ENCODE results near the gene CFAP61.
A peak's percentile ranks its signal among the peaks of the same experiment; 100 is the strongest.
"Not testable (repeated sequence)": the region's sequence is repeated elsewhere in the genome, so short reads cannot be mapped to it uniquely, and the experiment has no call there.

The CFAP61 gene

GRCh38 chr20:20338133-20338730 is 285.9 kb downstream of the CFAP61 start:
- no peak for DNase-seq

- DNase-seq = no peak
Observed at GRCh38 chr20:20340443-20340842, 288.1 kb downstream of the CFAP61 start.

GRCh38 chr20:20341371-20341770 is 289.0 kb downstream of the CFAP61 start:
- DNase-seq = no peak

- no peak for DNase-seq
Observed at GRCh38 chr20:20342066-20342465, 289.7 kb downstream of the CFAP61 start.

GRCh38 chr20:20343932-20344331 is 291.6 kb downstream of the CFAP61 start:
- peak; percentile 73 for DNase-seq

GRCh38 chr20:20344476-20344875 is 292.1 kb downstream of the CFAP61 start:
- DNase-seq = peak; percentile 51

- DNase-seq = no peak
Observed at GRCh38 chr20:20353576-20353975, 301.2 kb downstream of the CFAP61 start.

GRCh38 chr20:20355503-20355902 is 303.2 kb downstream of the CFAP61 start:
- not testable (repeated sequence) for DNase-seq

- DNase-seq = no peak
Observed at GRCh38 chr20:20358801-20359200, 306.5 kb downstream of the CFAP61 start.

GRCh38 chr20:20359628-20360027 is 307.3 kb downstream of the CFAP61 start:
- DNase-seq = no peak

GRCh38 chr20:20360464-20360863 is 308.1 kb downstream of the CFAP61 start:
- DNase-seq = peak; percentile 60

GRCh38 chr20:20362774-20363433 is 310.6 kb downstream of the CFAP61 start:
- peak; percentile 9 for DNase-seq

GRCh38 chr20:20363434-20363798 is 311.1 kb downstream of the CFAP61 start:
- no peak for DNase-seq

- no peak for DNase-seq
Observed at GRCh38 chr20:20363799-20364592, 311.7 kb downstream of the CFAP61 start.

GRCh38 chr20:20364593-20365479 is 312.5 kb downstream of the CFAP61 start:
- DNase-seq = no peak

- no peak for DNase-seq
Observed at GRCh38 chr20:20365480-20366161, 313.3 kb downstream of the CFAP61 start.

- no peak for DNase-seq
Observed at GRCh38 chr20:20366551-20366875, 314.2 kb downstream of the CFAP61 start.

GRCh38 chr20:20366876-20367574 is 314.7 kb downstream of the CFAP61 start:
- DNase-seq = no peak

GRCh38 chr20:20367575-20368417 is 315.5 kb downstream of the CFAP61 start, which contains the start of gene INSM1:
Gene INSM1, plus strand, starts transcription at chr20:20368104. Its CDS starts 164 bp downstream, at chr20:20368268.
- no peak for DNase-seq

- DNase-seq = no peak
Observed at GRCh38 chr20:20368418-20369249, 316.3 kb downstream of the CFAP61 start.

Measured in inflammatory macrophage treated with lipopolysaccharide for 4 hours (primary cell).